IMR-90 (cell line): ENCODE measurements around the gene FOXD4L3. TPM values are rescaled to one million over a fixed set of nuclear protein-coding genes. Genes with fewer than 3 reads are reported as not detected.
"Not testable (repeated sequence)": the region's sequence is repeated elsewhere in the genome, so short reads cannot be mapped to it uniquely, and the experiment has no call there.

ENCODE experiments used
- ATAC-seq: fragments of 200-7000 bp; cut with Tn5 transposase; 2 replicates; pipeline ENCODE4 v1.9.1; 2020; ENCODE audit warnings: low read depth, mild to moderate bottlenecking, moderate library complexity
- Bru-seq: library from RNA; stranded (reverse); fragments of 400-500 nt; gene quantifications from one replicate; lab custom pipeline; 2021; lab: Mats Ljungman, UMichigan
- BruChase-seq, 2 experiments: library from RNA; stranded (reverse); fragments of 400-500 nt; gene quantifications; one replicate each; lab custom pipeline; 2021; lab: Mats Ljungman, UMichigan
- BruUV-seq: library from RNA; stranded (reverse); fragments of 400-500 nt; replicated peaks from 2 replicates; lab custom pipeline; 2021; lab: Mats Ljungman, UMichigan
- CTCF ChIA-PET: fragments of 300-600 bp; formaldehyde crosslinking; extraction: SDS; loops from one replicate; lab custom pipeline; 2021; ENCODE audit warnings: antibody characterized with exemption; lab: Yijun Ruan, JAX
- POLR2A ChIA-PET: fragments of 300-600 bp; sonication (Branson Sonifier 250); formaldehyde crosslinking; loops from one replicate; lab custom pipeline; 2022; ENCODE audit warnings: antibody characterized with exemption; ENCODE audit not compliant: unreplicated experiment; lab: Charles Lee
- DNase-seq: peaks from one replicate; pipeline ENCODE4 v3.0.0; 2013
- H2AFZ ChIP-seq: replicated peaks from 2 replicates; pipeline ENCODE3; 2013; ENCODE audit warnings: low read length, mild to moderate bottlenecking; ENCODE audit not compliant: poor library complexity
- H2AK5ac ChIP-seq: 2 replicates; pipeline ENCODE4 v1.6.1; 2013; ENCODE audit warnings: low read depth, low read length, inconsistent platforms
- H2AK9ac ChIP-seq: replicated peaks from 2 replicates; pipeline ENCODE3; 2013; ENCODE audit warnings: mild to moderate bottlenecking, low read depth, low read length, moderate library complexity; ENCODE audit not compliant: poor library complexity
- H2BK120ac ChIP-seq: 2 replicates; pipeline ENCODE4 v1.6.1; 2013; ENCODE audit warnings: low read depth, low read length, inconsistent platforms
- H2BK15ac ChIP-seq: 3 replicates; pipeline ENCODE4 v1.6.1; 2013; ENCODE audit warnings: low read depth, low read length, inconsistent platforms
- H2BK20ac ChIP-seq: 2 replicates; pipeline ENCODE4 v1.6.1; 2013; ENCODE audit warnings: low read depth, mild to moderate bottlenecking, inconsistent platforms, low read length, moderate library complexity
- H2BK5ac ChIP-seq: 2 replicates; pipeline ENCODE4 v1.6.1; 2013; ENCODE audit warnings: mild to moderate bottlenecking, low read depth, low read length, inconsistent platforms; ENCODE audit not compliant: poor library complexity, severe bottlenecking
- H3K14ac ChIP-seq: replicated peaks from 2 replicates; pipeline ENCODE4 v1.6.1; 2013; ENCODE audit warnings: low read depth, low read length, inconsistent platforms
- H3K18ac ChIP-seq: 2 replicates; pipeline ENCODE4 v1.6.1; 2013; ENCODE audit warnings: low read depth, low read length, control low read depth
- H3K23ac ChIP-seq: 2 replicates; pipeline ENCODE4 v1.6.1; 2013; ENCODE audit warnings: low read depth, low read length, inconsistent platforms
- H3K27ac ChIP-seq: 2 replicates; pipeline ENCODE4 v1.5.1; 2013; ENCODE audit warnings: mild to moderate bottlenecking, control low read depth, low read length; ENCODE audit not compliant: insufficient read depth
- H3K27me3 ChIP-seq: 2 replicates; pipeline ENCODE4 v1.6.1; 2013; ENCODE audit warnings: low read length; ENCODE audit not compliant: control insufficient read depth, insufficient read depth
- H3K36me3 ChIP-seq: 2 replicates; pipeline ENCODE4 v1.6.1; 2013; ENCODE audit warnings: low read length, mixed read lengths; ENCODE audit not compliant: control insufficient read depth, insufficient read depth
- H3K4ac ChIP-seq: 2 replicates; pipeline ENCODE4 v1.6.1; 2013; ENCODE audit warnings: low read depth, low read length, inconsistent platforms
- H3K4me1 ChIP-seq: 2 replicates; pipeline ENCODE4 v1.6.1; 2013; ENCODE audit warnings: low read length, mixed read lengths; ENCODE audit not compliant: control insufficient read depth, insufficient read depth
- H3K4me2 ChIP-seq: 2 replicates; pipeline ENCODE4 v1.6.1; 2013; ENCODE audit warnings: low read depth, mild to moderate bottlenecking, control low read depth, low read length, moderate library complexity
- H3K4me3 ChIP-seq: 2 replicates; pipeline ENCODE4 v1.5.1; 2013; ENCODE audit warnings: low read depth, mild to moderate bottlenecking, control low read depth, low read length, moderate library complexity; ENCODE audit not compliant: insufficient read depth
- H3K56ac ChIP-seq: 2 replicates; pipeline ENCODE4 v1.6.1; 2013; ENCODE audit warnings: low read length, inconsistent platforms; ENCODE audit not compliant: insufficient read depth; ENCODE audit errors: extremely low read depth
- H3K79me1 ChIP-seq, 2 experiments: 2 replicates each; pipeline ENCODE4 v1.6.1; 2013; ENCODE audit warnings: low read length in 2 of 2, inconsistent platforms in 1 of 2, low read depth in 1 of 2
- H3K9ac ChIP-seq: 2 replicates; pipeline ENCODE4 v1.6.1; 2013; ENCODE audit warnings: low read depth, low read length, control low read depth
- H3K9me1 ChIP-seq: 2 replicates; pipeline ENCODE4 v1.6.1; 2013; ENCODE audit warnings: low read length, inconsistent platforms; ENCODE audit not compliant: insufficient read depth
- H3K9me3 ChIP-seq: 2 replicates; pipeline ENCODE4 v1.6.1; 2013; ENCODE audit warnings: low read length; ENCODE audit not compliant: control insufficient read depth, insufficient read depth
- H4K20me1 ChIP-seq: 2 replicates; pipeline ENCODE4 v1.6.1; 2013; ENCODE audit warnings: low read length, inconsistent platforms; ENCODE audit not compliant: insufficient read depth
- H4K5ac ChIP-seq: 2 replicates; pipeline ENCODE4 v1.6.1; 2013; ENCODE audit warnings: mild to moderate bottlenecking, low read depth, low read length, control low read depth
- H4K8ac ChIP-seq, 2 experiments: 2 replicates each; pipeline ENCODE4 v1.6.1; 2013; ENCODE audit warnings: low read depth in 2 of 2, low read length in 2 of 2, control low read depth in 1 of 2, inconsistent platforms in 1 of 2
- H4K91ac ChIP-seq: 2 replicates; pipeline ENCODE4 v1.6.1; 2013; ENCODE audit warnings: low read depth, low read length, inconsistent platforms; ENCODE audit not compliant: insufficient read depth
- WGBS, 2 experiments: methylation state at CpG; one replicate each; pipeline versions ENCODE4 v1.1.5 to v1.1.7; 2013; ENCODE audit warnings: missing lambda C conversion rate in 2 of 2; ENCODE audit not compliant: insufficient read length in 1 of 2; ENCODE audit errors: extremely low coverage in 2 of 2; 5-methylcytosine and 5-hydroxymethylcytosine counted together
- dilution Hi-C: fragments of 300-500 bp; cut with HindIII; formaldehyde crosslinking; loops from one replicate; pipeline ENCODE4 v1.14.3; 2018; ENCODE audit warnings: low sequenced_read_pairs; ENCODE audit not compliant: unreplicated experiment
- in situ Hi-C: fragments of 300-500 bp; cut with MboI; formaldehyde crosslinking; loops from 3 replicates; pipeline ENCODE4 v1.14.3; 2019; ENCODE audit warnings: low sequenced_read_pairs, inconsistent platforms, mixed read lengths
- intact Hi-C: fragments of 100-400 bp; cut with micrococcal nuclease; formaldehyde crosslinking; loops from 2 replicates; pipeline ENCODE4 v1.10.0; 2022
- long read RNA-seq: library from polyadenylated mRNA; unstranded; transcript quantifications from one replicate; pipeline ENCODE4 v2.0.0, GENCODE V29; 2021; ENCODE audit not compliant: unreplicated experiment
- polyA plus RNA-seq, 3 experiments: library from polyadenylated mRNA; depleted of rRNA; stranded (reverse); fragments of >200 nt; gene quantifications; 2 replicates each; pipeline ENCODE4 v1.2.3, GENCODE V29; 2012; ENCODE audit warnings: low replicate concordance in 1 of 3
- total RNA-seq: library from RNA; depleted of rRNA; stranded (reverse); fragments of >200 nt; gene quantifications from 2 replicates; pipeline ENCODE4 v1.2.3, GENCODE V29; 2012; rRNA removed

FOXD4L3 gene
- total RNA-seq (under 0.01 TPM in 1 of 2 replicates, not detected in the other), polyA plus RNA-seq (2012; rRNA removed) (not detected in 2 replicates), Bru-seq, nascent RNA (percentile 18 among the genes with signal in this experiment), BruChase-seq, experiment 1, labeled RNA remaining after a 6-hour chase (percentile 17 among the genes with signal in this experiment), BruChase-seq, experiment 2, labeled RNA remaining after a 2-hour chase (percentile 18 among the genes with signal in this experiment)
- polyA plus RNA-seq (2012; cell fraction: cytosol; rRNA removed) = not detected in 2 replicates
- 0.05 and 0.14 TPM in 2 replicates for polyA plus RNA-seq (2012; cell fraction: nucleus; rRNA removed; ENCODE audit: low replicate concordance)
- long read RNA-seq = 0 reads

DNA sequence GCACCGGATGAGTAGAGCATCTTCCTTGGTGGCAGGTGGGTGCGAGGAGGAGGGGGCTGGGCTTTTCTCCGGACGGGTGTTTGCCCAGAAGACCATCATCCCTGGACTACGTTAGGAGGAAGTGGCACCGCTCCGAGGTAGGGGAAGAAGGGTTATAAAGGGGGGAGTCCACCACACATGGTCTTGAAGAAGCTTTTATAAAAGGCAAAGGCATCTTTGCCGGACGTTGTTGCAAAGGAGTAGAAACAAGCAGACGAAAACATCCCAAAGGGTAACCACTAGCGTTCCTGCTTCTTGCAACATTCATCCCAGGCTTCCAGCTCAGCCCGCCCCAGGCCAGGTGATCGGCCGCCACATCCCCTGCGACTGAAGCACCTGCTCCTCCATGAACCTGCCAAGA is at the start of gene FOXD4L3:
TSS of gene FOXD4L3 (plus strand) at position 301 of the 400 bp plus-strand sequence. CDS start at position 386, 85 bp downstream.
- H2BK5ac ChIP-seq, H2AK5ac ChIP-seq, POLR2A ChIA-PET, H2BK15ac ChIP-seq, H3K4me3 ChIP-seq, H3K23ac ChIP-seq, H3K56ac ChIP-seq, H4K5ac ChIP-seq, H4K91ac ChIP-seq, H3K9me1 ChIP-seq, H3K27ac ChIP-seq, H3K27me3 ChIP-seq, DNase-seq, intact Hi-C loops, CTCF ChIA-PET, H3K79me1 ChIP-seq, H3K18ac ChIP-seq, H4K8ac ChIP-seq, H3K36me3 ChIP-seq, H2AFZ ChIP-seq, in situ Hi-C loops, H3K4ac ChIP-seq, BruUV-seq, H3K9ac ChIP-seq, H2BK120ac ChIP-seq, H3K4me2 ChIP-seq, H3K4me1 ChIP-seq, H3K9me3 ChIP-seq, dilution Hi-C loops, H3K14ac ChIP-seq, H2BK20ac ChIP-seq, H4K20me1 ChIP-seq, ATAC-seq, H2AK9ac ChIP-seq: not testable (repeated sequence)
- WGBS, 2 experiments = no CpG with 5 or more reads among the region's 15 CpGs

DNA sequence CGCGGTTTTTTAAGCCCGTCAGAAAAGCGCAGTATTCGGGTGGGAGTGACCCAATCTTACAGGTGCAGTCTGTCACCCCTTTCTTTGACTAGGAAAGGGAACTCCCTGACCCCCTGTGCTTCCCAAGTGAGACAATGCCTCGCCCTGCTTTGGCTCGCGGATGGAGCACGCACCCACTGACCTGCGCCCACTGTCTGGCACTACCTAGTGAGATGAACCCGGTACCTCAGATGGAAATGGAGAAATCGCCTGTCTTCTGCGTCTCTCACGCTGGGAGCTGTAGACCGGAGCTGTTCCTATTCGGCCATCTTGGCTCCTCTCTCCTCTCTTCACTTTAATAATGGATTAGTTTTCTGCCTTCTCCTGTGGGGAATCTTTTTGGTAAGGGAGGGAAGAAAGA is 21.6 kb upstream of the FOXD4L3 start:
- H2BK15ac ChIP-seq, dilution Hi-C loops, H3K56ac ChIP-seq, H3K9me3 ChIP-seq, H4K8ac ChIP-seq, H2BK120ac ChIP-seq, H3K27ac ChIP-seq, H4K20me1 ChIP-seq, H3K4ac ChIP-seq, POLR2A ChIA-PET, H2AK5ac ChIP-seq, intact Hi-C loops, BruUV-seq, H3K14ac ChIP-seq, H4K91ac ChIP-seq, H4K5ac ChIP-seq, H3K9me1 ChIP-seq, H2BK5ac ChIP-seq, H3K79me1 ChIP-seq, H3K9ac ChIP-seq, ATAC-seq, CTCF ChIA-PET, H3K4me3 ChIP-seq, H3K4me1 ChIP-seq, H3K23ac ChIP-seq, H3K4me2 ChIP-seq, H2BK20ac ChIP-seq, DNase-seq, H3K18ac ChIP-seq, H3K36me3 ChIP-seq, H2AK9ac ChIP-seq, H3K27me3 ChIP-seq, H2AFZ ChIP-seq, in situ Hi-C loops: not testable (repeated sequence)
- no CpG with 5 or more reads among the region's 16 CpGs for WGBS, 2 experiments
